Vagina (tissue), 2 donors: Measurements from ENCODE around the gene SLC18A2.

Experiments used
- POLR2A ChIP-seq, 2 donors: fragments of 450-650 bp; IDR thresholded peaks; one replicate each; pipeline ENCODE4 v1.6.1; 2017; ENCODE audit warnings: antibody characterized with exemption in 2 of 2, mild to moderate bottlenecking in 2 of 2, moderate library complexity in 2 of 2
- POLR2AphosphoS5 ChIP-seq, 2 donors: sonication (generic); formaldehyde crosslinking; IDR thresholded peaks; one replicate each; pipeline ENCODE4 v1.9.0; 2017; ENCODE audit warnings: antibody characterized with exemption in 2 of 2, mild to moderate bottlenecking in 2 of 2, low read depth in 1 of 2; ENCODE audit not compliant: insufficient read depth in 1 of 2
- TF ChIP-seq, protein P1 (sequence below), 3 experiments: fragments of 450-650 bp in 2 of 3; fragments of 200-600 bp in 1 of 3; sonication (generic) in 1 of 3; IDR thresholded peaks; one replicate each; pipeline ENCODE4 v1.5.1; 2017 to 2019; ENCODE audit warnings: antibody characterized with exemption in 3 of 3, mild to moderate bottlenecking in 2 of 3, moderate library complexity in 2 of 3

DNA sequence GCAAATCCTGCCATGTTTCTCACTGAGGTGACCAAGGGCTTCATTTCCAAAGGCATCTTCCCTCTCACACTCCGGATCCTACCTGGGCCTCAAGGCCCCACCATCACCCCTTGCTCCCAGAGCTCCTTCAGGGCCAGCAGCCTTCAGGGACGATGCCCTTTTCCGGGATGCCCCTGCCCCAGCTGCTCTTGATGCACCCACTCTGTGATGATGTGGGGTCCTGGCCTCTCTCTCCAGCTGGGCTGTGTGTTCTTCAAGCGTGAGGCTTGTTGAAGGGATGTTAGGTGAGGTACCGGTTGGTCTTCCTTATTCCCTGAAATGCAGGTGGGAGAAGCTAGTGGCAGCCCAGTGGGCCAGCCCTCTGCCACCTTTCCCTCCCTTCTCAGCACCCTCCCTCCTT is 18.4 kb upstream of the SLC18A2 start:
- TF ChIP-seq, protein P1, sequence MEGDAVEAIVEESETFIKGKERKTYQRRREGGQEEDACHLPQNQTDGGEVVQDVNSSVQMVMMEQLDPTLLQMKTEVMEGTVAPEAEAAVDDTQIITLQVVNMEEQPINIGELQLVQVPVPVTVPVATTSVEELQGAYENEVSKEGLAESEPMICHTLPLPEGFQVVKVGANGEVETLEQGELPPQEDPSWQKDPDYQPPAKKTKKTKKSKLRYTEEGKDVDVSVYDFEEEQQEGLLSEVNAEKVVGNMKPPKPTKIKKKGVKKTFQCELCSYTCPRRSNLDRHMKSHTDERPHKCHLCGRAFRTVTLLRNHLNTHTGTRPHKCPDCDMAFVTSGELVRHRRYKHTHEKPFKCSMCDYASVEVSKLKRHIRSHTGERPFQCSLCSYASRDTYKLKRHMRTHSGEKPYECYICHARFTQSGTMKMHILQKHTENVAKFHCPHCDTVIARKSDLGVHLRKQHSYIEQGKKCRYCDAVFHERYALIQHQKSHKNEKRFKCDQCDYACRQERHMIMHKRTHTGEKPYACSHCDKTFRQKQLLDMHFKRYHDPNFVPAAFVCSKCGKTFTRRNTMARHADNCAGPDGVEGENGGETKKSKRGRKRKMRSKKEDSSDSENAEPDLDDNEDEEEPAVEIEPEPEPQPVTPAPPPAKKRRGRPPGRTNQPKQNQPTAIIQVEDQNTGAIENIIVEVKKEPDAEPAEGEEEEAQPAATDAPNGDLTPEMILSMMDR (IDR thresholded peaks at IDR 0.05) = no peak
- TF ChIP-seq POLR2A (IDR thresholded peaks at IDR 0.05) = no peak
- TF ChIP-seq POLR2AphosphoS5 (IDR thresholded peaks at IDR 0.05; ENCODE audit: insufficient read depth in 1 of 2, low read depth in 1 of 2) = no peak
